AG10803 (cell line): ENCODE results near the gene TBC1D2.
"Not testable (repeated sequence)": the region's sequence is repeated elsewhere in the genome, so short reads cannot be mapped to it uniquely, and the experiment has no call there.

Source experiments
- DNase-seq: peaks from one replicate; pipeline ENCODE4 v3.0.0; 2010; ENCODE audit warnings: low read depth
- H3K4me3 ChIP-seq: 2 replicates; pipeline ENCODE4 v1.5.1; 2011; ENCODE audit warnings: mild to moderate bottlenecking, low read length, control low read depth
- CTCF ChIP-seq: conservative IDR thresholded peaks from 2 replicates; pipeline ENCODE4 v1.5.1; 2011; ENCODE audit warnings: mild to moderate bottlenecking, low read length, control low read depth, inconsistent platforms

TBC1D2 gene

GRCh38 chr9:98272083-98272482 lies 16.6 kb upstream of the TBC1D2 start:
- no peak for TF ChIP-seq CTCF

DNA sequence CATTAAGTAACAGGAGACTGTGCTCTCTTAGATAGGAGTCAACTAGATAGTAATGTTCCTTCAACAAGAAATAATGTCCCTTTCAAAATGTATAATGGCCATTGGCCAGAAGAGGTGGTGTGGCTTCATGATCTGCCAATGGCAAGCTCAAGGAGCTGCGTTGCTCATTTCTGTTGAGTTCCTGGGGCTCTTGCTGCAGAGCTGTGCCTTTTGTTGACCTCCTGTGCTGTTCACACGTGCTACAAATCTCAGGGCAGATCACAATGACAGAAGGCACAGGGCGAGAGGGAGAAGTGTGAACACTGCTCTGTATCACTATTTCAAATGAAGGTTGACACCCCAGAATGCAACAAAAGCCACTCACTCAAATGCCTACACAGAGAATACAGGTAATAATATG lies 16.0 kb upstream of the TBC1D2 start:
- DNase-seq = no peak
- H3K4me3 ChIP-seq = no peak overlapping the region
- TF ChIP-seq CTCF = no peak

More at GRCh38 chr9:98272083-98272482, 16.6 kb upstream of the TBC1D2 start:
- H3K4me3 ChIP-seq = no peak overlapping the region
- no peak for DNase-seq

DNA sequence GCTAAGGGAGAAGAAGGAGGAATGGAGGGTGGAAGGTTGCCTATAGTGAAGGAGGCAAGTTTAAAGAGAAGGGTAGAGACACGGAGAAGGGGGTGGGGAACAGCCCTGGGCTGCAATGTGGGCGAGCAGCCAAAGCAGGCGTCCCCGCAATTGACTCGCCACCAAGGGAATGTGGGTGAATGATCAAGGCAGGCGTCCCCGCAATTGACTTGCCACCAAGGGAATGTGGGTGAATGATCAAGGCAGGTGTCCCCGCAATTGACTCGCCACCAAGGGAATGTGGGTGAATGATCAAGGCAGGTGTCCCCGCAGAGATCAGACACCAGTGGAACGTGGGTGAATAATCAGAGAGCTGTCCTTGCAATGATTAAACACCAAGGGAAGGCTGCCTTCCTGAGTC lies 14.8 kb upstream of the TBC1D2 start:
- not testable (repeated sequence) for H3K4me3 ChIP-seq, DNase-seq

DNA sequence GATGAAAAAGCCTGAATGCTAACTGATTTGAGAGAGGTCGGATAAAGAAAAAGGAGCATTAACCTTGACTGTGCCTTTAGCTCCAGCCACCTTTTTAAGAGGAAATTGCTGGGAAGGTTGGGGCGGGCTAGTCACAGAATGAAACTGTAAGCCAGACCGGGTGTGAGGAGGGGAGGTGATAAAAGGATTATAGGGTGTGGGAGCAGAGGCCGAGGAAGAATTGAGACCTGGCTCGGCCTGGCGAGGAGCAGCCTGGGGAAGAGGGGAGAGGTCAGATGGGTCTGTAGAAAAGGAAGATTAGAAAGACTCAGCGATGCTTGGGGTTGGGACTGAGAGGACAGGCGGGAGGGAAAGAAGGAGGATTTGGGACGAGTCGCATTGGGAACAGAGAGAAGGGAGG lies 14.2 kb upstream of the TBC1D2 start:
- not testable (repeated sequence) for H3K4me3 ChIP-seq, DNase-seq

DNA sequence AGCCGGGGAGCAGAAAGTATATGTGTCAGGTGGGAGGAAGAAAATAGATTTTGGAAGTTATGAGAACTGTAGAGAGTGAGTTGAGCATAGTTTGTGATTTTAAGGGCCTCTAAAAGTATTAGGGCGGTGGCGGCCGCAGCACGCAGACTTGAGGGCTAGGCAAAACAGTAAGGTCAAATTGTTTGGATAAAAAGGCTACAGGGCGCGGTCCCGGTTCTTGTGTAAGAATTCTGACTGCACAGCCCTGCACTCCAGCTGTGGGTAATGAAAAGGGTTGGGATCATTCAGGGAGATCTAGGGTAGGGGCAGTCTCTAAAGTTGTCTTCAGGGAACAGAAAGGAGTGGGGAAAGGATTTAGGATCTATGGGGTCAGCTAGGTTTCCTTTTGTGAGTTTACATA lies 12.1 kb upstream of the TBC1D2 start:
- DNase-seq, H3K4me3 ChIP-seq: not testable (repeated sequence)

- TF ChIP-seq CTCF = no peak
- no peak for DNase-seq
Observed at GRCh38 chr9:98264516-98264915, 9.1 kb upstream of the TBC1D2 start.

DNA sequence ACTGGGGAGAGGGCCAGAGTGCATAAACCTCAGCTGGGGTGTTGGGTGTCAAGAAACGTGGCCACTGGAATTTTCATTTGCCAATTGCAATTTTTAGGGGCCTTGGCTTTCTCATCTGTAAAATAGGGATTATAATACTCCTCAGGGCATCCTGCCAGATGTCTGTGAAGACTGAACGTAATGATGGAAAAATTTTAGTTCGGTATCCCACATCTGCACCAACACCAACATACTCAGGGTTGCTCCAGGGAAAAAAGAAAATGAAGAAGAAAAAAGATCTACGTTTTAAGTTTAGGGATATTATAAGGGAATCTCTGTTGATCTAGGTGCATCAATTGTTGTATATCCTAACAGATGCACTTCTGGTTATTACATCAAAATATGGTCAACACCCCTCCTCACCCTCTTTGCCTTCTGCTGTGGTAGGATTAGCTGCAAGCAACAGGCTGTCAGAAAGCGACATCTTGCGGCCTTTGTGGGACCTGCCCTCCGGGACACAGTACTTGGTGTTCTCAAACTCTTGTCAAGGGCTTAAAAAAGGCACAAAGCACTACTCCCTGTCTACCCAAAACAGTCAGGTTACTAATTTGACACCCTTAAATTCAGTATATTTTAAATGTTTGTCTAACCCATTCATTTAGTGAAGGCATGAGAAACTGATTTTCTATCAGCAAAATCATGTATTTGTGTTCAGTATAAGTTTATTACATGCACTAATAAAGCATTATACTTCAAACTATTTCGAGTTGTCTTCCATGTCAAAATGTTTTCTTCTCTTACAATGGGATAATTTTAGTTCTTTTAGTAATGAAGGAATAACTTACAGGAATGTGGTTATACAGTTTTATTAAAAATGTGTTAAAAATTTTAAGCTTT lies 8.3 kb upstream of the TBC1D2 start:
- DNase-seq = peak; percentile 82
- no peak overlapping the region for H3K4me3 ChIP-seq
- peak; percentile 100 for TF ChIP-seq CTCF

More at GRCh38 chr9:98264516-98264915, 9.1 kb upstream of the TBC1D2 start:
- H3K4me3 ChIP-seq = no peak overlapping the region

- TF ChIP-seq CTCF = no peak
- peak; percentile 59 for DNase-seq
- no peak overlapping the region for H3K4me3 ChIP-seq
Observed at GRCh38 chr9:98263080-98263479, 7.6 kb upstream of the TBC1D2 start.

- TF ChIP-seq CTCF = no peak
- no peak overlapping the region for H3K4me3 ChIP-seq
- DNase-seq = no peak
Observed at GRCh38 chr9:98262056-98262455, 6.6 kb upstream of the TBC1D2 start.
